Right atrium auricular region (tissue), 2 donors: ENCODE measurements around the gene PI16. TPM values are rescaled to one million over a fixed set of nuclear protein-coding genes. Genes with fewer than 3 reads are reported as not detected.

Source experiments
- DNase-seq: peaks from one replicate; pipeline ENCODE4 v3.0.0-alpha.2; 2019; ENCODE audit warnings: low spot score
- H3K27ac ChIP-seq, 2 donors: fragments of 200-600 bp; sonication (generic); 1 replicate in 1 of 2; 2 replicates in 1 of 2; pipeline ENCODE4 v1.5.1; 2016 to 2019
- H3K27me3 ChIP-seq, 2 donors: fragments of 200-600 bp; sonication (generic); one replicate each; pipeline versions ENCODE4 v1.5.1 to v1.6.0; 2017 to 2019
- H3K36me3 ChIP-seq: fragments of 200-600 bp; sonication (generic); one replicate; pipeline ENCODE4 v1.5.1; 2016
- H3K4me1 ChIP-seq, 2 donors: fragments of 200-600 bp; sonication (generic); one replicate each; pipeline versions ENCODE4 v1.5.1 to v1.6.0; 2017 to 2019
- H3K4me3 ChIP-seq, 2 donors: fragments of 200-600 bp; sonication (generic); 1 replicate in 1 of 2; 2 replicates in 1 of 2; pipeline ENCODE4 v1.5.1; 2017 to 2019; ENCODE audit warnings: mild to moderate bottlenecking in 1 of 2, moderate library complexity in 1 of 2
- H3K9me3 ChIP-seq, 2 donors: fragments of 200-600 bp; sonication (generic); one replicate each; pipeline ENCODE4 v1.5.1; 2019
- CTCF ChIP-seq, 2 donors: fragments of 200-600 bp; sonication (generic); IDR thresholded peaks; one replicate each; pipeline ENCODE4 v1.5.1; 2019; ENCODE audit warnings: antibody characterized with exemption in 2 of 2
- total RNA-seq, 2 donors: library from RNA; depleted of rRNA; stranded (reverse); fragments of >200 nt; gene quantifications; one replicate each; pipeline ENCODE4 v1.1.0, GENCODE V29; 2016

Gene PI16
- total RNA-seq, 2 donors from 2014 or later: 14.2 to 48.5 TPM

GRCh38 chr6:36964349-36964748 is 9.8 kb downstream of the PI16 start:
- DNase-seq: no peak
- Histone ChIP-seq H3K4me1 (peaks cover 0 to 36% of the 10 kb centered on the region in 2 donors), H3K27me3 (no peaks in the 10 kb centered on the region), H3K4me3 (no peak overlapping the region), H3K27ac (peak overlapping the region in 1 of 2 donors; percentile 26), H3K9me3 (no peaks in the 10 kb centered on the region), H3K36me3 (peaks cover 25% of the 10 kb centered on the region)
- TF ChIP-seq CTCF (IDR thresholded peaks at IDR 0.05): no peak

GRCh38 chr6:36964908-36965307 is 10.4 kb downstream of the PI16 start:
- no peak for DNase-seq
- Histone ChIP-seq H3K27ac (peak overlapping the region in 1 of 2 donors; percentile 26), H3K27me3 (no peaks in the 10 kb centered on the region), H3K4me1 (peaks cover 0 to 42% of the 10 kb centered on the region in 2 donors), H3K4me3 (no peak overlapping the region), H3K36me3 (peaks cover 30% of the 10 kb centered on the region), H3K9me3 (no peaks in the 10 kb centered on the region)
- TF ChIP-seq CTCF (IDR thresholded peaks at IDR 0.05): no peak

GRCh38 chr6:36967301-36967700 is 12.8 kb downstream of the PI16 start:
- Histone ChIP-seq H3K36me3 (peaks cover 54% of the 10 kb centered on the region), H3K9me3 (no peaks in the 10 kb centered on the region), H3K4me3 (no peak overlapping the region), H3K27me3 (no peaks in the 10 kb centered on the region), H3K4me1 (peaks cover 0 to 59% of the 10 kb centered on the region in 2 donors), H3K27ac (peak overlapping the region; percentile 20)
- no peak for DNase-seq
- no peak for TF ChIP-seq CTCF (IDR thresholded peaks at IDR 0.05)

- H3K27me3 ChIP-seq: no peaks in the 10 kb centered on the region
- H3K4me3 ChIP-seq: no peak overlapping the region
- H3K4me1 ChIP-seq: peaks cover 0 to 63% of the 10 kb centered on the region in 2 donors
- no peaks in the 10 kb centered on the region for H3K9me3 ChIP-seq
- peak overlapping the region; percentile 20 for H3K27ac ChIP-seq
- DNase-seq: no peak
- peaks cover 59% of the 10 kb centered on the region for H3K36me3 ChIP-seq
- TF ChIP-seq CTCF (IDR thresholded peaks at IDR 0.05): no peak
Measured at GRCh38 chr6:36967757-36968156, 13.2 kb downstream of the PI16 start.

GRCh38 chr6:36968266-36968977 is 13.9 kb downstream of the PI16 start:
- H3K27me3 ChIP-seq: no peaks in the 10 kb centered on the region
- H3K27ac ChIP-seq: peak overlapping the region; percentile 19 to 35
- peaks cover 0 to 67% of the 10 kb centered on the region in 2 donors for H3K4me1 ChIP-seq
- DNase-seq: peak; percentile 73
- TF ChIP-seq CTCF (IDR thresholded peaks at IDR 0.05): no peak
- H3K4me3 ChIP-seq: no peak overlapping the region
- no peaks in the 10 kb centered on the region for H3K9me3 ChIP-seq
- peaks cover 65% of the 10 kb centered on the region for H3K36me3 ChIP-seq
